UCSD-AML1 (cell line): ENCODE data around the gene LRRC3.

Source experiments
- DNase-seq: peaks from one replicate; lab custom pipeline; 2025; ENCODE audit not compliant: unreplicated experiment; lab: John Stamatoyannopoulos, UW

LRRC3 gene

DNA sequence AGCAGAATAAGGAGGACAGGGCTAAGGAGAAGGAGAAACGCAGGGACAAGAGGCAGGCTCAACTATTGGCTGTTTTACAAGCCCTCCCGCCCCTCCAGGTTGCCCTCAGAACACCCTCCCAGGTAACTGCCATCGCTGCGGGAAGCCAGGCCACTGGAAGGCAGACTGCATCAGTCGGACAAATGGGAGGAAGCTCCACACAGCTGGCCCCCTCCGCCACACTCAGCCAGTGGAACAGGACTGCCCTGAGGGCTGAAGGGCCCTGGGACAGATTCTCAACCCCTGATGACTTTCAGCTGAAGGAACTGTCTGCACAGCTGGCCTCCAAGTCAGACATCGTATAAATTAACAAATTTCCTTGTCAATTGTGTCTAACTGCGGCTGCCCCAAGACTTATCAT is 21.8 kb downstream of the LRRC3 start:
- no peak for DNase-seq

DNA sequence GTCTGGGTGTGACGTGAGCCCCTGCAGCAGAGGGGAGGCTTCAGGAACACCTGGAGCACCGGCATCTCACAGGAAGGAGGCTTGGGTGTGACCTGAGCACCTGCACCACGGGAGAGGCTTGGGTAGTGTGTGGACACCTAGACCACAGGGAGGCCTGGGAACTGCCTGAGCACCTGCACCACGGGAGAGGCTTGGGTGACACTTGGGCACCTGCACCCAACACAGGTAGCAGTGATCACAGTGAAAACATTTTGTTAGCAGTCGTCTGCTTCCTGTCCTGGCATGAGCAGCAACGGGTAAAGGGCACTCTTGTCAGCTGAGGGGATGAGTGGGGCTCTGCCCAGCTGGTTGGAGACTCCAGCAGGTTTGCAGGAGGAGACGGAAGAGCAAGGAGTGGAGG is 22.4 kb downstream of the LRRC3 start:
- DNase-seq: no peak

DNA sequence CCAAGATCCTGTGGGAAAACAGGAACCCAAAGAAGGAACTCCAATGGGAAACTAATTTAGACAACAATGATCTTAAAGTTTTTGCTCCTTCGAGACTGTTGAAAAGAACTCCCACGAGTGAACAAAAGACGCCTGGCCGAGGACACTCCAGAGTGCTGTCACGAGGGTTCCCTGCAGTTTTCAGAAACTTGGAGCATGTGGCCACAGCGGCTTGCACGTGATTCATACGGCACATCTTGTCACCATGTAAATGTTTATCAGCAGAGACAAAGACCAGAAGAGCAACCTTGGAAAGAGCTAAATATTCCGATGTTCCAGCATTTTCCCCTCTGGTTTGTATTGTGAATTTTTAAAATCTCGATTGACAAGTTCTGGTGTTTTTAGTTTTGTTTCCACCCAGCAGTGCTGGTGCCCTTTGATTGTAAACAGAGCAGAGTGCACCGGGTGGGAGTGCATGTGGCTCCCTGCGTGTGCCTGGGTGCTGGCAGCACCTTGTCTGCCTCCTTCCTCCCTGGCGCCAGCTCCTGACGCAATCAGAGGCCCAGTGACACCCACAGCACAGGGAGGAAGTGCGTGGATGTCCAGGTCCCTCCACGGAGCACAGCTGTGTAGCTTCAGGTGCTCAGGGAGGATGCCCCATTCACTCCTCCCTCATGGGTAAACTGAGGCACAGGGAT is 23.0 kb downstream of the LRRC3 start:
- DNase-seq: no peak

DNA sequence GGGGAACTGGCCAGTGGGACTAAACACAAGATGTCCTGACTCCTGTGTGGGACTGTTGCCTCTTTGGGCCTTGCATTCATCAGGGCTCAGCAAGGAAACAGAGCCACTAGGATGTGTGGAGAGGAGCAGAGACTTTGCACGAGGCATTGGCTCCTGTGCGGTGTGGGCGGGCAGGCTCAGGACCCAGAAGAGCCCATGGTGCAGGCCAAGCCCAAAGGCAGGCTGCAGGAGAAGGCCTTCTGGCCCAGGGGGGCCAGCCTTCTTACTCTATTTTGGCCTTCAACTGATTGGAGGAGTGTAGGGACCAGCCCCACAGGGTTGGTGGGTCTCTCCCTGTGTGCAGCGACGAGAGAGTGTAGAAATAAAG is 23.5 kb downstream of the LRRC3 start:
- DNase-seq: no peak

DNA sequence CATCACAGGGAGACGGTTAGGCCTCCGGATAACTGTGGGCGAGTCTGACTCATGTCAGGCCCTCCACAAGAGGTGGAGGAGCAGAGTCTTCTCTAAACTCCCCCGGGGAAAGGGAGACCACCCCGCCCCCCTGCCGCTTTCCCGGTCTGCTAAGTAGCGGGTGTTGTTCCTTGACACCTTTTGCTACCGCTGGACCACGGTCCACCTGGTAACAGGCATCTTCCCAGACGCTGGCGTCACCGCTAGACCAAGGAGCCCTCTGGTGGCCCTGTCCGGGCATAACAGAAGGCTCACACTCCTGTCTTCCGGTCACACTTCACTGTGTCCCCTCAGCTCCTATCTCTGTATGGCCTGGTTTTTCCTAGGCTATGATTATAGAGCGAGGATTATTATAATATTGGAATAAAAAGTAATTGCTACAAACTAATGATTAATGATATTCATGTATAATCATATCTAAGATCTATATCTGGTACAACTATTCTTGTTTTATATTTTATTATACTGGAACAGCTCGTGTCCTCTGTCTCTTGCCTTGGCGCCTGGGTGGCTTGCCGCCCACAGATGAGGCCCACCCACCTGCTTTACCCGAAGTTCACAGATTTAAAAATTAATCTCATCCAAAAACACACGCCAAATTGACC is 24.4 kb downstream of the LRRC3 start:
- peak; percentile 48 for DNase-seq

DNA sequence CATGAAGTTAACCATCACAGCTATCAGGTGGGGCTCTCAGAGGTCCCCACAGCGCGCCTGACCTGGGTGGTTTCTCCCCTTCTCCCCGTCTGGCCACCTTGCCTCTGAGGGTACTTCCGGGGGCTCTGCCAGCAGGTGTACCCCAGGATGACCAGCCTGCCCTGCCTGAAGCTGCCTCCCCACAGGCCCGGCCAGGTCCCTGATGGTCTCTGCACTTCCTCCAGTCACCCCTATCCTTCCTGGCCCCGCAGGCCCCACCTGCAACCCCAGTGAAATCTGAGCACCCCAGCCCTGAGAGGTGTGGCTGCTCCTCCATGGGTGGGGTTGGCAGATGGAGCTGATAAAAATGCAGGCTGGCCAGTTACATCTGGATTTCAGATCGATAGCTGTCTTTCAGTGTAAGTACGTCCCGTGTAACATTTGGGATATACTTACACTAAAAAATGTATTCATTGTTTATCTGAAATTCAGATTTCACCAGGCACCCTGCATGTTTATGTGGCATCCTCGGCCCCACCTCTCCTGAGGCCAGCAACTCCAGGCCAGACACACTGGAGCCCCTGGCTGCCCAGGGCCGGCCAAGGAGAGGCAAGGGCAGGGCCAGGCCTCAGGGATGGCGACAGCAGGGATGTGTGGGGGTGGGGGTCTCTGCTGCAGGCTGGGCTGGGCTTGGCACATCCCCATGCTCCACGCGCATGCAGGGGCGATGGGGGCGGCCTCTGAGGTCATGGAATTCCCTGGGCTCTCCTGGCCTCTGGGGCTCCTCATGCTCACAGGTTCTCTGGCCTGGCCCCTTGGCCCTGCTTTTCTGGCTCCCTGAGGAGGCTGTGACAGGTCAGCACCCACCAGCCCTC is 25.1 kb downstream of the LRRC3 start:
- DNase-seq: no peak

DNA sequence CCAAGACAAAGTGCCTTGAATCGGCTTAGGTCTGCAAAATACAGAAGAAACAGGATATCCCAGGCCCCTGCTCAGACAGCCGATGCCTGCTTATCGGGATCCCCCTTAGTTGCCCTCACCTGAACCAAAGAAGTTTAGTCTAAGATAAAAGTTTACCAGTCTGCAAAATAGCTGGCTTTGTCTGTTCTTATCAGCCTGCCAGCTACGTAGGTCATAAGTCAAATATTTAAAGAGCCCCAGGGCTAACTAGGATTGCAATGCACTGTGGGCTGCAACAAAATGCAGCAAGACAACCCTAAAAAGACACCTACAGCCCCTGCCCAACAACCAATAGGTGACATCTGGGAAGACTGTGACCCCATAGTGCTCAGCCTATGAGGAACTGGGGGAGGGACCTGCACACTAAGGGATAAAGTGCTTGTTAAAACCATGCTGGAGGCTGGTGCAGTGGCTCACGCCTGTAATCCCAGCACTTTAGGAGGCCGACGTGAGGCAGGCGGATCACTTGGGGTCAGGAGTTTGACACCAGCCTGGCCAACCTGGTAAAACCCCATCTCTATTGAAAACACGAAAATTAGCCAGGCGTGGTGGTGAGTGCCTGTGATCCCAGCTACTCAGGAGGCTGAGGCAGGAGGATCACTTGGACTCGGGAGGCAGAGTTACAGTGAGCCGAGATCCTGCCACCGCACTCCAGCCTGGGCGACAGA is 27.4 kb downstream of the LRRC3 start:
- no peak for DNase-seq

DNA sequence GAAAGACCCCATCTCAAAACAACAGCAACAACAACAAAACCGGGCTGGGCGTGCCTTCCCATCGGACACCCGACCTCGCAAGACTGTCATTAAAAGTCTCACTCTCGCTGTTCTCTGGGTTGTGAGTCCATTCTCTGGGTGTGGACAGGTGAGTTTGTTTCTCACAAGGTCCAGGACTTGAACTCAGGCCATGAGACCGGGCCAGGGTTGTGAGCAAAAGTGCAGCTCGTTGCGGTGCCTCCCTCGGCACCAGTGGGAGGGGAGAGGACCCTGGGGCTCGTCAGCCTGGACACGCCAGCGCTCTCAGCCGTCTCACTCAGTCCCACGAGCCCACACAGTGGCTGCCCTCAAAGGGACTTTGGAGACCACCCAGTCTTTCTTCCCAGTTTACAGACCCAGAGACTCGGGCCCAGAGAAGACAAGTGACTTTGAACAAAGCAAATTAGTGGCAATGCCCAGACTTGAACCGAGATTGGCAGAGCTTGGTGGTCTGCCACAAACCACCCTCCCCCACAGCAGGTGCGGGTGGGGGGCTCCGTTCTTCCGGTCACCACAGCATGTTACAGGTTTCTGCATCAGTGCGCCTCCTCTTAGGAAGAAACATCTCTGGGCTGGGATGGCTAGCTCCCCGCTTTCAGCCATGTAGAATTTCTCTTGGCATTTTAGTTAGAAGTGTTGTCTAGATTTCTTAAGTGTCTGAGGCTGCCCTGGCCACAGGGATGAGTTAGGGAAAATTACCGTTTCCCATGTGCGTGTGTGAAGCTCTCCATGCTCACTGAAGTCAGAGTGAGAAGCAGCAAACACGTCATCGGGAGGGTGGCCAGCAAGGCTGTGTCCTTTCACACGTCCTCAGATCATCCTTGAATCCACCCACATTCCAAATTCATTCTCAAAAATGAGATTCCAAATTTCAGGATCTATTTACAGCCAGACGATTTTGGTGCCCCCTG is 28.3 kb downstream of the LRRC3 start:
- DNase-seq: no peak

DNA sequence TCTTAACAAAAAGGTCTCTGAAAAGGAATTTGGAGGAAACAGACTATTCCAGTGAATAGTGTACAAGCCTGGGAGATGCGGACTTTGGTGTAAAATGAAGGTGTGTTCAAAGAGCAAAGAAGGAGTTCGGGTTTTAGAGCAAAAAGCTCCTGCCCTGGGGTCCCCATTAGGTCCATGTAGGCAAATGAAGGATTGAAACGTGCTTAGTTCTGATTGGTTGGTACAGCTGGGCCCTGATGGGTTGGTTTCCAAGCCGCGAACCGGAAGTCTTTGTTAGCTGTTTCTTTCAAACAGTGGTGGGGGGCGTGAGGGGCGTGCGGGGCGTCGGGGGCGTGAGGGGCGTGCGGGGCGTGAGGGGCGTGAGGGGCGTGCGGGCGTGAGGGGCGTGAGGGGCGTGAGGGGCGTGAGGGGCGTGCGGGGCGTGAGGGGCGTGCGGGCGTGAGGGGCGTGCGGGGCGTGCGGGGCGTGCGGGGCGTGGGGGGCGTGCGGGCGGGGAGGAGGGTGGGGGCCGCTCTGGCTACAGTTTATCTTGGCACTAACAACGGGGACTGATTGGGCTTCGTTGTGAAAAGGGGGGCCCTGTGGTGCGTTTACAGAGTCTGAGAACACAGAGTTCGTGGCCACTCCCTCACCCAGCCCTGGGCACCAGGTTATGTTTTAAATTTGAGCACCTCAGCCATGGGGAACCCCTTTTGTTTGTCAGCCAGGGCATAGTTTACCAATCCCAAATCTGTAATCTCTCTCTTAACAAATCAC is 29.4 kb downstream of the LRRC3 start:
- no peak for DNase-seq

DNA sequence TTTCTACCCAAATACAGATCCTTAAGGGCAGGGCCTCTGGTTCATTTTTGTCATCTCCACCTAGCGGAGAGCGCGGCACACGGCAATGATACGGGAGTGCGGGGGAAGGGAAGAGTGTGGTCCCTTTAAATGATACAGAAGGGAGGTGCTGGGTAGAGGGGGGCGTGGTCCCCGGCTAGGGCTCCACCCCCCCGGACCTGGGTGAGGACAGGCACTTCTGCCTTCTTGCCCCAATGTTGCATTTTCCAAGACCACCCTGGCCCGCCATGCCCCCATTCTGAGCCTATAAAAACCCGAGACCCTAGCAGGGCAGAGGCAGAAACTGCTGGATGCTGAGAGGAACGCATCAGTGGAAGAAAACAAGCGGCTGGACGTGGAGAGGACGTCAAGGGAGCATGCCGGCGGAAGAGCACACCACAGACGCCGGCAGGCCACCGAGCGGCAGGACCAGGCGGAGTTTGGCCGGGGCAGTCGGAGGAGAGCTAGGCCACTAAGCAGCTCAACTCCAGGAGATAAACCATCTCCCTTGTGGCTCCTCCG is 30.0 kb downstream of the LRRC3 start:
- no peak for DNase-seq

DNA sequence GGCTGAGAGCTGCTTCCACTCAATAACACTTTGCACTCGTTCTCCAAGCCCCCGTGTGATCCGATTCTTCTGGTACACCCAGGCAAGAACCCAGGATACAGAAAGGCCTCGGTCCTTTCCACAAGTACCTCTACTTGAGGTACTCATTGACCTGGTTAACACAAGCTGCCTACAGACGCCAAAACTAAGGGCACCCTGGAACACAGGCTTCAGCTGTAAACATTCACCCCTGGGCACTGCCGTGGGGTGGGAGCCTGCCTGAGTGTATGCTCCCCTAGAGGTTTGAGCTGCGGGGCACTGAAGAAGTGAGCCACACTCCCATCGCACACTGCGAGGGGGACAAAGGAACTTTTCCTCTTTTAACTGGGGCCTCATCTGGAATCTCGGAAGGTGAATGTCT is 30.5 kb downstream of the LRRC3 start:
- DNase-seq: no peak

DNA sequence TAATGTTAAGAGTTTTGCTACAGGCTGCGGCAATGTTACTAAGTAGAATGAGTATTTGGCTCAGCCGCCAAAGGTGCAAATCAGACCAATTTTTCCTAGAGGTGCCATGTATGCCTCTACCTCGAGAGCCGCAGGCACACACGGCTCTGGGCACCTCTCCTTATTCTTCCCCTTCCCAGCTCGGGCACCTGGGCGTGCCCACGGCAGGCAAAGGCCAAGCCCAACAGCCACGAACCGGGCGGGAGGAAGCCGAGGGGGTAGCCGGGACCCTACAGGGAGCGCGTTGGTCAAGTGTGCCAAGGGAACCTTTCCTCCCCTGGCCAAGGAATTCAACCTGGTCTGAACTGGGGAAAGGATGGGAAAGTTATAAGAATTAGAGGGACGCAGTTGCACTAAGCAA is 31.0 kb downstream of the LRRC3 start:
- DNase-seq: no peak

DNA sequence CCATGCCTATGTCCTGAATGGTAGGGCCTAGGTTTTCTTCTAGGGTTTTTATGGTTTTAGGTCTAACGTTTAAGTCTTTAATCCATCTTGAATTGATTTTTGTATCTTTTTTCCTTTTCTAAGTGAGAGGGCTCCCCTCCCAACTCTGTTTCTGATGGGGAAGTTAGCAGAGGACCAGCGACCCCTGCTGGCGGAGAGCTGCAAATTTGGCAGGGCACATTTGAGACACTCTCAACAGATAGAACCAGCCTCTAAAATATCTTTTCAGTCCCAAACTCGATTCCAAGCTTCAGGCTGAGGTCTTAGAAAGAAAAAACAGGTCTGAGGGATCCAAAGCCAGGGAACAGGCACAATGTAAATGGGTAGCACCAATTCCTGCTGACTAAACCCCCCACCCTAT is 32.5 kb downstream of the LRRC3 start:
- DNase-seq: peak; percentile 34

DNA sequence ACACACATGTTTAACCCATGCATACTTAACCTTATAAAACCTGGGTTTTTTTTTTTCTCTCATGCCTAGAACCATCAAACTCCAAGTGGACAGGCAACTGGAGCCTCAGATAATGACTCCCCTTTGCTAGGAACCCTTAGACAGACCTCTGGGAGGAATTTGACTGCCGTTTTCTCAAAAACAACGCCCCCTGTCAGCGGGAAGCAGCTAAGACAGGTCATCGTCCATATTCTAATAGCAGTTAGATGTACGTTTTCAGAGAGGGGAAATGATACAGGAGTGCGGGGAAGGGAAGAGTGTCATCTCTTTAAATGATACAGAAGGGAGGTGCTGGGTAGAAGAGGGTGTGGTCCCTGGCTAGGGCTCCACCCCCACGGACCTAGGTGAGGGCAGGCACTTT is 34.7 kb downstream of the LRRC3 start:
- DNase-seq: no peak

DNA sequence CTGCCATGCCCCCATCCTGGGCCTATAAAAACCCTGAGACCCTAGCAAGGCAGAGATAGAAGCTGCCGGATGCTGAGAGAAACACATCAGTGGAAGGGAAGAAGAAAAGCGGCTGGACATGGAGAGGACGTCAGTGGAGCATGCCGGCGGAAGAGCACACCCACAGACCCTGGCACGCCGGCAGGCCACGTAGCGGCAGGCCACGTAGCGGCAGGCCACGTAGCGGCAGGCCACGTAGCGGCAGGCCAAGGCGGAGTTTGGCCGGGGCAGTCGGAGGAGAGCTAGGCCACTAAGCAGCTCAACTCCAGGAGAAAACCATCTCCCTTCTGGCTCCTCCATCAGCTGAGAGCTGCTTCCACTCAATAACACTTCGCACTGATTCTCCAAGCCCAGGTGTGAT is 35.1 kb downstream of the LRRC3 start:
- no peak for DNase-seq

DNA sequence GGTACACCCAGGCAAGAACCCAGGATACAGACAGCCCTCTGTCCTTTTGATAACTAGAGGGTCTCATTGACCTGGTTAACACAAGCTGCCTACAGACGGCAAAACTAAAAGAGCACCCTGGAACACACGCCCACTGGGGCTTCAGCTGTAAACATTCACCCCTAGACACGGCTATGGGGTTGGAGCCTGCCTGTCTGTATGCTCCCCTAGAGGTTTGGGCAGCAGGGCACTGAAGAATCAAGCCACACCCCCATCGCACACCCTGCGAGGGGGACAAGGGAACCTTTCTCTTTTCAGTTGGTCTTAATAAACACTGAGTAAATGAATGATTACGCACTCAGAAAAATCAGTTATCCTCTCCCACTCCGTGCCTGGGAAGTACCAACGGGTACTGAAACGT is 35.5 kb downstream of the LRRC3 start:
- DNase-seq: no peak

DNA sequence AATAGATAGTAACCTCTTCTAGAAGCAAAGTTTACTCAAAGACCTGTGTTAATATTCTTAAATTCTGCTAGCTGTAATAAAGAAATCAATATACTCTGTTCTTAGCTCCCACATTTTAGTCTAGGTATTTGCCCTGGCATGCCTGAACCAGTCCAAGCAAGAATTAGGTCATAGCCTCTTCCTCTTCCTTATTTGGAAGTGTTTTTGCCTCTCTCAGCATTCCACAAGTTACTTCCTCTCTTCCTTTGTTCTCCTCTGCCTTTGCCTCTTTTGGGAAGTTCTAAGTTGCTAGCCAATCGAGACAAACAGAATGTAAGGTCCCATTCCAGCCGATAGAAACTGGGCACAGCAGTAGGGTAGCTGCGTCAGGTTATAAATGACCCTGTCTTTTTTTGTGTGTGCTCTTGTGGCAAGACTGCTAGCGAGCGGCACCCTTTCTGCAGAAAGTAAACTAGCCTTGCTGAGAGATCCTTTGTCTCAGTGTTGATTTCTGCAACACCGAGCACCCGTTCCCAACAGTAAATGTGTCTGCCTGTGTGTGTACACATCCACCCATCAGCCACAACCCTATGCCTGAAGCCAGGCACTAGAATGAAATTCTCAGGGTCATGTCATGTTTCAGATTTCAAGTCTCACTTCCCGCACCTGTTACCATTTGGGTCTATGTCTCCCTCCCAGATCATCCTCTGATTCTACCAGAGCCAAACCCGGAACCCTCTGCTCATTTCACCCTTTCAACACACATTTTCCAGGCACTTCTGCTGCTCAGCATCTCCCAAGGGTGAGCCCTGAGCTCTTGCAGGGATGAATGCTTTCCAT is 37.5 kb downstream of the LRRC3 start:
- DNase-seq: no peak

DNA sequence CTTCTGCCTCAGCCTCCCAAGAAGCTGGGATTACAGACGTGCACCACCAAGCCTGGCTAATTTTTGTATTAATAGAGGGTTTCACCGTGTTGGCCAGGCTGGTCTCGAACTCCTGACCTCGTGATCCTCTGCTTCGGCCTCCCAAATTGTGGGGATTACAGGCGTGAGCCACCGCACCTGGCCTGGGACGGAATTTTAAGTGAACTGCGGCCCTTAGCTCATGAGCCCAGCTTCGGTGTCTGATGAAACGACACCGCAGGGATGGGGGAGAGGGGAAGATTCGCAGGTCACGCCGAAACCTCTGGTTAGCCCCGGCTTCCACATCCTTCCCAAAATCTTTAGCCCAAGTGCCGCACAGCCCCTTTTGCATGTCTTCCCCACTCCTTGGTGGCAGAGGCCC is 39.1 kb downstream of the LRRC3 start:
- no peak for DNase-seq

DNA sequence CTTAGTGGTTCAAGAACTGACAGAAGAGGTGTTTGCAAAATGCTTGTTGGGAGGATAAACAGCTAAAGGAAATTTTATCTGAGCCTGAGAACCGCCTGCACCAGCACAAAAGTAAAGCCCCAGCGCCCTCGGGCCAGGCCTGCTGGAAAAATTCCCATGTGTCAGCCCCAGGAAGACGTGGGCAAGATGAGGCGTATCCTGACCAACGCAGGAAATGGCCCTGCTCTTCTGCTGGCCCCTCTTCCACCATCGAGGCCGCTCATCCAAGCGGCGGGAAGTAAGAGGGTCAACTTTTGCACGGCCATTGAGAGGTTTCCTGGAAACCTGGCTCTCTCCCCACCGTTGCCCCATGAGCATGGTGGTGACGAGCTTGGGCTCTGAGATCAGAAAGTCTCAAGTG is 39.6 kb downstream of the LRRC3 start:
- DNase-seq: no peak
